Gastrocnemius medialis (tissue), 4 donors: ENCODE data around the gene CABLES2.

ENCODE experiments used
- CTCF ChIP-seq, 5 experiments: fragments of 450-650 bp in 3 of 5; fragments of 200-600 bp in 2 of 5; sonication (generic) in 2 of 5; IDR thresholded peaks in 4 of 5; conservative IDR thresholded peaks in 1 of 5; 1 replicate in 4 of 5; 2 replicates in 1 of 5; pipeline ENCODE4 v1.5.1; 2016 to 2019; ENCODE audit warnings: antibody characterized with exemption in 5 of 5, mild to moderate bottlenecking in 3 of 5, moderate library complexity in 3 of 5
- POLR2A ChIP-seq, 2 donors: fragments of 450-650 bp; IDR thresholded peaks; one replicate each; pipeline ENCODE4 v1.6.1; 2017; ENCODE audit warnings: antibody characterized with exemption in 2 of 2, mild to moderate bottlenecking in 2 of 2, moderate library complexity in 2 of 2

- TF ChIP-seq CTCF (IDR thresholded peaks at IDR 0.05 in 4 of 5, conservative IDR thresholded peaks at IDR 0.05 in 1 of 5) (no peak), POLR2A (IDR thresholded peaks at IDR 0.05) (no peak)
Observed at GRCh38 chr20:62353289-62354030, 53.6 kb downstream of the CABLES2 start.
